Right atrium auricular region (tissue), 2 donors: ENCODE measurements around the gene MCRS1. TPM values are rescaled to one million over a fixed set of nuclear protein-coding genes. Genes with fewer than 3 reads are reported as not detected.
"Not testable (repeated sequence)": the region's sequence is repeated elsewhere in the genome, so short reads cannot be mapped to it uniquely, and the experiment has no call there.

Experiments
- DNase-seq: peaks from one replicate; pipeline ENCODE4 v3.0.0-alpha.2; 2019; ENCODE audit warnings: low spot score
- H3K27ac ChIP-seq, 2 donors: fragments of 200-600 bp; sonication (generic); 1 replicate in 1 of 2; 2 replicates in 1 of 2; pipeline ENCODE4 v1.5.1; 2016 to 2019
- H3K27me3 ChIP-seq, 2 donors: fragments of 200-600 bp; sonication (generic); one replicate each; pipeline versions ENCODE4 v1.5.1 to v1.6.0; 2017 to 2019
- H3K36me3 ChIP-seq: fragments of 200-600 bp; sonication (generic); one replicate; pipeline ENCODE4 v1.5.1; 2016
- H3K4me1 ChIP-seq, 2 donors: fragments of 200-600 bp; sonication (generic); one replicate each; pipeline versions ENCODE4 v1.5.1 to v1.6.0; 2017 to 2019
- H3K4me3 ChIP-seq, 2 donors: fragments of 200-600 bp; sonication (generic); 1 replicate in 1 of 2; 2 replicates in 1 of 2; pipeline ENCODE4 v1.5.1; 2017 to 2019; ENCODE audit warnings: mild to moderate bottlenecking in 1 of 2, moderate library complexity in 1 of 2
- H3K9me3 ChIP-seq, 2 donors: fragments of 200-600 bp; sonication (generic); one replicate each; pipeline ENCODE4 v1.5.1; 2019
- CTCF ChIP-seq, 2 donors: fragments of 200-600 bp; sonication (generic); IDR thresholded peaks; one replicate each; pipeline ENCODE4 v1.5.1; 2019; ENCODE audit warnings: antibody characterized with exemption in 2 of 2
- total RNA-seq, 2 donors: library from RNA; depleted of rRNA; stranded (reverse); fragments of >200 nt; gene quantifications; one replicate each; pipeline ENCODE4 v1.1.0, GENCODE V29; 2016

The MCRS1 gene
- total RNA-seq, 2 donors from 2014 or later, result 81.8 to 82.8 TPM

DNA sequence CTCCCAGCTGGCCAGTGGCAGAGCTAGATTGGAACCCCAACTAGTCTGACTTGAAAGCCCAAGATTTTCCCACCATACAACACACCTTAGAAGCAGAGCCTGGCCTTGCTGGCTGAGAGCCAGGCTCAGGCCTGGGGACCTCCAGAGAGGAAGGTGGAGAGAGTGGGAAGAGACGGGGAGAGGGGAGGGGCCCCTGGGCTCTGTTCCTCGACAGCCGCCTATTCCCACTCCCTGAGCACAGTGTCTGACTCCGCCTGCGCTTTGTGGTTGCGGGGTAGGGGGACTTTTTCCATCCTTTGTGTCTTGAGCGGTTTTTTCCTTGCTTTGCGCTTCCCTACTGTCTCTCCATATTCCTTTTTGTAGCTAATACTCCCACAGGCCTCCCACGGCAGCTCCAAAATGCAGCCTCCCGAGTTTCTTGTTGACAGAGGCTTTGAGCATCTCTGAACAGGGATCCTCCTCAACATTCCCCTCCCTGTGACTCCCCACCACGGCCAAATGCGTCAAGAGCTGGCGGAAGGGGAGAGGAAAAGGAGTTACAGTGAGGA, 33.1 kb downstream of the MCRS1 start:
- Histone ChIP-seq H3K36me3 (no peaks in the 10 kb centered on the region), H3K9me3 (no peaks in the 10 kb centered on the region), H3K4me1 (peaks cover 0 to 14% of the 10 kb centered on the region in 2 donors), H3K27ac (no peak overlapping the region), H3K4me3 (no peak overlapping the region), H3K27me3 (peaks cover 0 to 13% of the 10 kb centered on the region in 2 donors)
- TF ChIP-seq CTCF (IDR thresholded peaks at IDR 0.05), result no peak
- DNase-seq, result no peak

- H3K4me3 ChIP-seq, DNase-seq, H3K27me3 ChIP-seq, H3K9me3 ChIP-seq, H3K27ac ChIP-seq, H3K36me3 ChIP-seq: not testable (repeated sequence)
- peaks cover 0 to 14% of the 10 kb centered on the region in 2 donors for H3K4me1 ChIP-seq
These were observed 33.8 kb downstream of the MCRS1 start for GRCh38 chr12:49534122-49534521.

DNA sequence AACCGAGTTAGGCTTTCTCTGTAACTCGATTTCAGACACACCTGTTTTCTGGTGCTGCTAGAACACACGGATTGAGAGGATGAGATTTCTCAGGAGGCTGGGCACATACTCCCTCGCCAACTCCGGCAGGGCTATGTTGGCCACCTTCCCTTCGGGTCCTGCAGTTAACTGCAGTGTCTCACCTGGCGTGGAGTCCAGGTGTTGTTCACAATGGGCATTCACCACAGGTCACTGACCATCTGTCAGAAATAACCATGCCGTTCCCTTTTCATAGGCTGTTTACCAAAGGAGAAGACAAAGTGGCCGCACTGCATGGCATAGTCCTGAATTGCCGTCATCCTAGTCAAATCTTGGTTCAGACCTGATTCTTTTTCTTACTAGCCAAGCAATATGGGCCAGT, 34.6 kb downstream of the MCRS1 start:
- no peaks in the 10 kb centered on the region for H3K36me3 ChIP-seq
- peaks cover 0 to 10% of the 10 kb centered on the region in 2 donors for H3K4me1 ChIP-seq
- peaks cover 0 to 8% of the 10 kb centered on the region in 2 donors for H3K27me3 ChIP-seq
- DNase-seq, result no peak
- H3K9me3 ChIP-seq, result no peaks in the 10 kb centered on the region
- TF ChIP-seq CTCF (IDR thresholded peaks at IDR 0.05), result no peak
- H3K27ac ChIP-seq, result no peak overlapping the region
- H3K4me3 ChIP-seq, result no peak overlapping the region

DNA sequence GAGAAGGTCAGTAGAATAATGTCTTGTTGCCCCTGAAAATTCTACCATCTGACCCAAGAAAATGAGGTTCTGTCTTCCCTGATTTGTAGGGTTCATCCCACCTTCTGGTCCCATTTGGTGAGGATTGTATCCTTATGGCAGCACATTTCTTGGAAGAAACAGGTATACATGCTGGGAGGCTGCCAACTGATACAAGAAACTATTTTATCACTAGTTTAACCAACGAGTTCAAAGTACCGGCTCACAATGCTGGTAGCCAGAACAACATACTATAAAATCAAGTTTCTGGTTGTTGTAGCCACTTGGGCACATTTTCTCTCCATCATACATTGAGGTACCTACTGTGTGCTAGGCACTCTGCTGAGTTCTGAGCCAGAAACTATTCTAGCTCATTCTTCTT, 36.2 kb downstream of the MCRS1 start:
- Histone ChIP-seq H3K27ac (no peak overlapping the region), H3K9me3 (no peaks in the 10 kb centered on the region), H3K4me3 (no peak overlapping the region), H3K36me3 (peaks cover 8% of the 10 kb centered on the region), H3K4me1 (no peaks in the 10 kb centered on the region), H3K27me3 (no peaks in the 10 kb centered on the region)
- no peak for DNase-seq
- TF ChIP-seq CTCF (IDR thresholded peaks at IDR 0.05), result no peak

GRCh38 chr12:49529414-49529813, 38.5 kb downstream of the MCRS1 start:
- H3K36me3 ChIP-seq, result peaks cover 29% of the 10 kb centered on the region
- peaks cover 0 to 4% of the 10 kb centered on the region in 2 donors for H3K4me1 ChIP-seq
- no peak overlapping the region for H3K4me3 ChIP-seq
- H3K27ac ChIP-seq, result no peak overlapping the region
- no peak for TF ChIP-seq CTCF (IDR thresholded peaks at IDR 0.05)
- H3K27me3 ChIP-seq, result no peaks in the 10 kb centered on the region
- no peaks in the 10 kb centered on the region for H3K9me3 ChIP-seq
- no peak for DNase-seq

DNA sequence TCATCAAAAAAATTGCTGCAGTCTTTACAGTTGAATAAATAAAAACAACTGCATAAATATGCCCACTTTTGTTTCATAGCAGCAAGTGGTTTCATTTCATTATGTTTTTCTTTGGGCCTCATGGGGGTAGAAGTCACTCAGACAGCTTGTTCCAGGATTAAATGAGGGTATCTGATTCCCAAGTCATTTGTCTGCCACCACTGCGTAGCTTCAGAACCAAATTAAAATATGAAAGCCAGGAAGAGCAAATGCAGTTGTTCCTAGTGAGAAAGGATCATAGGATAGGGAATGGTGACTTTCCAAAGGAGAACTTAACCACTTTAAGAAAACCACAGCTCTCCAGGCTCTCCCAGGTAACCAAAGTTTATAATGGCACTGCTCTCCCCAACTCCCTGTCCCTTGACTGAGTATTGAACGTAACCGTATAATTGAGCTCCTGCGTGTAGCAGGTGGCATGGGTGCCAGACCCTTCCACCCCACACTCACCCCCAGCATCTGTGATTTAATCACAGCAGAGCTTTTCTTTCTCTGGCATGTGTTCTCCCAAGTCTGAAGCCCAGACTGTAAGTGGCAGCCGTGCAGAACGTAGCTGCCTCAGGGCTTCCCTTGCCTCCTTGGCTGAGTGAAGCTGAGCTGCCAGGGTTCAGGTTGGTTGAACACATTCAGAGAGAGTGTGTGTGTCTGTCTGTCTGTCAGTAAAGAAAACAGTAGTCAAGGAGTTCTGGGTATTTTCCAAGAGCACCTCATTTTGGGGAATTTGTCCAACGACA, 40.4 kb downstream of the MCRS1 start:
- H3K27ac ChIP-seq, result no peak overlapping the region
- no peak overlapping the region for H3K4me3 ChIP-seq
- peaks cover 0 to 4% of the 10 kb centered on the region in 2 donors for H3K4me1 ChIP-seq
- peaks cover 39% of the 10 kb centered on the region for H3K36me3 ChIP-seq
- no peaks in the 10 kb centered on the region for H3K9me3 ChIP-seq
- no peak for TF ChIP-seq CTCF (IDR thresholded peaks at IDR 0.05)
- H3K27me3 ChIP-seq, result no peaks in the 10 kb centered on the region
- no peak for DNase-seq
